ENCODE results near the gene NFATC2.

NFATC2 gene

GRCh38 chr20:51389543-51390264, 152.8 kb downstream of the NFATC2 start:
- no peak for DNase-seq (ENCODE audit: low read depth)

GRCh38 chr20:51388756-51389542, 153.6 kb downstream of the NFATC2 start:
- no peak for DNase-seq (ENCODE audit: low read depth)

DNA sequence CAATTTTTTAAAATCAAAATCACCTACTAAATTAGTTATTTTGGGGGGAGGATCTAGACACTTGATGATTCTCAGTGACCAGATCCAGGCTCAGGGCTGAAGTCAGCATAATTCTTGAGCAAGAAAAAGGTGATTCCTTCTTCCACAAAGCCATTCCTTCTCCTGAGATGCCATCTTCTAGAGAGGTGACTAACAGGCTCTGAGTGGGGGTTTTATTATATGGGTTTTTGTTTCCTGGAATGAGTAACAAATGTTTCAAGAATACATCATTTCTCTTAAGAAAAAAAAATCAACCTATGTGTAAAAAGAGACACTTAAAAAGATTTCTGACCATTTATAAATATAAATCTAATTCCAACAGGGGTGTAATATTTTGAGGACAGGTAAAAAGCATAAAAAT, 154.3 kb downstream of the NFATC2 start:
- no peak for DNase-seq (ENCODE audit: low read depth)

- no peak for DNase-seq (ENCODE audit: low read depth)
Observed at GRCh38 chr20:51387125-51387875, 155.2 kb downstream of the NFATC2 start.

DNA sequence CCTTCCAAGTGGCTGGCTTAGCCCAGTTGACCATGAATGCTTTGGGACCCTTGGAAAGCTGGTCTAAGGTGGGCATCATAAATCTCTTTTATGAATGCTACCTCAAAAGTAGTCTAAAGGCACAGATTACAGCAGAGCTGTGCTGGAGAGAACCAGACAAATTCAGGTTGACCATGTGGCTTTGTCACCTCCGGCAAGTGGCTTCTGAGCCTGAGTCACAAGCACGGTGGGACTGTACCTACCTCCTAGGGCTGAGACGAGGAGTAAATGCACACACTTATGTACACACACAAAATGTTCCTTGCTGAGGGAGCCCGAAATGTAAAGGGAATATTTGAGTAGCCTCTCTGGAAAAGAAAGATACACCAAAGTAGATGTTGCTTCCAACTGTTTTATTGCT, 155.9 kb downstream of the NFATC2 start:
- DNase-seq (ENCODE audit: low read depth): no peak

GRCh38 chr20:51385646-51386530, 156.6 kb downstream of the NFATC2 start:
- peak; percentile 29 for DNase-seq (ENCODE audit: low read depth)

DNA sequence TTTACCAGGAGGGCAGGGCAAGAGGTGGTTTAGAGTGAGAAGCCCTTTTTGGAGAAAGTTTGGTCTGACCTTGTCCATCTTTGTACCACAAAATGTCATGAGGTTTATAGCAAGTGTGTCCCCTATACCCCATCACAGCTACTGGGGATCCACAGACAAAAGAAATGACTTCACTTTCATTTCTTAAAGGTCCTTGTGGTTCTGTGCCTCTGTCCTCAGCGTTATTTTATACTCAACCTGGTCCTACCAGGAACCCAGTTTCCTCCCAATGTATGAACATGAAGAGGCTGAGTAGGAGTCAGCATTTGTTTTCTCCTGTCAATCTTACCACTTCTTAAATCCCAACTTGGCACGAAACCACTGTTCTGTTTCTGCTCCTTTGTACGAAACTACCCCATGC, 157.6 kb downstream of the NFATC2 start:
- no peak for DNase-seq (ENCODE audit: low read depth)

GRCh38 chr20:51383891-51384510, 158.5 kb downstream of the NFATC2 start:
- DNase-seq (ENCODE audit: low read depth): no peak

DNA sequence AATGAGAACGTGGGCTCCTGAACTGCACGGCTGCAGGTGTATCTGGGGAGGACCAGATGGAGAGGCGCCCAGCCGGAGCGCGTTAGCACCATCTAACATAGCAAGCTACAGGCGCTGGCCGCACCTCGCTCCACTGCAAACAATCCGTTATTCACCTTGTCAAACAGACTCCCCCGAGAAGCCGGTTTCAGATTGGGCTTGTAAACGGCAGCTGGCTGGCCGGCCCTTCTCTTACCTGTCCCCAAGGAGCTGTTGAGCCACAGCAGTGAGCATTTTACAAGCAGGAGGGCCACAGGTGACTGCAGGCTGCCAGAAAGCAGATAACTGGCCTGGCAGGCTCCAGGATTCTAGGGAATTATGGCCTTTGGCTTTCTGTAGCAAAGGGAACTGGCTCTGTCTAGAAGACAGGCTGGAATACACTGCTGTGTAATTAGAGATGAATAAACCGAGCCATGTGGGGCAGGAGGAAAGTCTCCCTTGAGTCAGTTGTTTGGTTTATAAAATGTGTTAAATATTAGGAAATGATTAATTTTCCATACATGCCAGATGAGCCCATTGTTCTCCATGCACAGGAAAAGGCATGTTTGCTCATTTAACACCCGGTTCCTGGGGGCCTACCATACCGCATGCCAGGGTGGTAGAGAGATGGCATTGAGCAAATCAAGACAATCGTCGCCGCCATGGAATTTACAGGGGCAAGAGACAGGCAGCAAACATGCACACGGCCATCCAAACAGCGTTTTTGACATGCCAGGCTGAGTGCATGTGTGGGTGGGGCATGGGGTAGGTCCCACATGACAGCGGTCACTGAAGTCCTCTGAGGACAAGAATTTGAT, 159.3 kb downstream of the NFATC2 start:
- DNase-seq (ENCODE audit: low read depth): peak; percentile 36

DNA sequence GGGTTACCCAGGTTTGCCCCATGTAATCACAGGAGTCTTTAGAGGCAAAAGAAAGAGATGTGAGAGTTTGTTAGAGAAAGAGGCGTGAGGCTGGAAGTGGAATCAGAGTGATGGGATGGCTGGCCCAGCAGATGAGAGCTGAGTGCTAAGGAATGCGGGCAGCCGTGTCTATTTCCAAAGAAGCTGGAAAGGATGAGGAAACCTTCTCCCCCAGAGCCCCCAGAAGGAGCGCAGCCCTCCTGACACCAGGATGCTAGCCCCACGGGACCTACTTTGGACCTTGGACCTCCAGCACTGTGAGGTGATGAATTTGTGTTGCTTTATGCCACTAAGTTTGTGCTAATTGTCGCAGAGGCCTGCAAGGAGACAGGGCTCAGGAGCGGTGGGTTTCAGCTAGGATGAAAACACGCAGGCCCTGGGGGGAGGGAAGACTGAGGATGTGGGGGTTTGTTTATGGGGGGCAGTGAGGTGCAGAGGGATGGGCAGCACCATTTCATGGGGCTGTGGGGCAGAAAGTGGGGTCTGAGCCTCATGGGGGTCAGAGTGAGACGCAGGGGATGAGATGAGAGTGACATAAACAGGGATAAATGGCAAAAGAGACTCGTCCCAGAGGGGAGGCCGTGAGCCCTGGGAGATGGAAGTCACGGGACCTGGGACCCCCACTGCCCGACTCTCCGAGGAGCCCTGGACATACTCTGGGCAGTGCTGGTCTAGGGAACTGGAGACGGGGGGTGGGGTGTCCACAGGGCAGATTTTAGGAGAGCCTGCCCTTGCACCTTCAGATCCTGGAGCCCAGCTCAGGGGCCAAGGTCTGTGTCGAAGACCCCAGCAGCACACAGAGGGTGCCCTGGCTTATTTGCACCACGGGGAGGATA, 160.2 kb downstream of the NFATC2 start:
- no peak for DNase-seq (ENCODE audit: low read depth)

- no peak for DNase-seq (ENCODE audit: low read depth)
Observed at GRCh38 chr20:51381557-51381956, 161.0 kb downstream of the NFATC2 start.

DNA sequence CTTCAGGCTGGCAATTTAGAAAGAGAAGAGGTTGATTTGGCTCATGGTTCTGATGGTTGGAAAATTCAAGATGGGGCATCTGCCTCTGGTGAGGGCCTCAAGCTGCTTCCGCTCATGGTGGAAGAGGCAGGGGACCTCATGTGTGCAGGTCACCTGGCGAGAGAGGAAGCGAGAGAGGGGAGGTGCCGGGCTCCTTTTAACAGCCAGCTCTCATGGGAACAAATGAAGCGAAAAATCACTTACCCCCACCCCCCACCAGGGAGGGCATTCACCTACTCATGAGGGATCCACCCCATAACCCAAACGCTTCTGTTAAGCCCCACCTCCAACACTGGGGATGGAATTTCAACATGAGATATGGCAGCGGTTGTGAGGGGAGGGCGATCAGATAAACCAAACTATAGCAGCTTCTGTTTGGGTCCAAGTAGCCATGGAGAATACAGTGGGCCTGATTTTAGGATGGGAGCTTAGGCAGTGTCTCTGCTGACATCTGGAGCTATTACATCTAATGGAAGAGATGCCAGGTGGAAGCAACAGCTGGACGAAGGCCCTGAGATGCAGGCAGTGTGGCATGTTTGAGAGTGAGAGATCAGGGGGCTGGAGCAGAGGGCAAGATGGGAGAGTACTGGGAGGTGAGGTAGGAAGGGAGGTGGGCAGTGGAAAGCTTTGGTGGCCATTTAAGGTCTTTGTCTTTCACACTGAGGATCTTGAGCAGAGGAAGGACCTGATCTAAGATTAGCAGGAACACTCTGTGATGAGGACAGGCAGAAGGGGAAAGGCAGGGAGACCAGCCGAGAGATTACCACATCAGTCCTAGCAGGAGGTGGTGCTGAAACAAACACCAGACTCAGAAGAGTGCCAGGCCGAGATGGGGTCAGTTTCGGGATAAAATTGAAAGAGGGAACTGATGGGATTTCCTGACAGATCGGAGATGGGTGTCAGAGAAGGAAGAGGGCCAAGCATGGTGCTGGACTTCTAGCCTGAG, 161.8 kb downstream of the NFATC2 start:
- DNase-seq (ENCODE audit: low read depth): no peak

DNA sequence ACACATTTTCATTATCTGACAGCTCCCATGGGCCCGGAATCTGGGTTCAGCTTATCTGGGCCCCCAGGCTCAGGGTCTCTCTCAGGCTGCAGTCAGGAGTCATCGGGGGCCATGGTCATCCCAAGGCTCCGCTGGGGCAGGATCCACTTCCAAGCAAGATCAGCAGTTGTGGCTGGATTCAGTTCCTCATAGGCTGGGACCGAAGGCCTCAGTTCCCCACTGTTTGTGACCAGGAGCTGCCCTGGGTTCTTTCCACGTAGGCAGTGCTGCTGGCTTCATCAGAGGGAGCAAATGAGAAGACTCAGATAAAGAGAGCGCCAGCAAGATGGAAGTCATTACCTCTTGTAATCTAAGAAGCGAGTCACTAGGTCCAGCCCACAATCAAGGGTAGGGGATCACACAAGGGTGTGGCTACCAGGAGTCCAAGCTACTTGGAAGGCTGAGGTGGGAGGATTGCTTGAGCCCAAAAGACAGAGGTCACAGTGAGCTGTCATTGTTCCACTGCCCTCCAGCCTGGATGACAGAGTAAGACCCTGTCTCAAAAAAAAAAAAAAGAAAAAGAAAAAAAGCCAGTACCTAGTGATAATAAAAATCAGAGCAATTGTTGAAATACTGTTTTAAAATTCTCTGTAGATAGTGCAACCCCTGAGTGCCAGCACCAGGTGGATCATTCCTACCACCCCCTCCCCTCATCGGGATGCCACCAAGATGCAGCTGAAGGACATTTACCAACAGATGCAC, 162.7 kb downstream of the NFATC2 start:
- DNase-seq (ENCODE audit: low read depth): no peak

- DNase-seq (ENCODE audit: low read depth): no peak
Observed at GRCh38 chr20:51378171-51378928, 164.2 kb downstream of the NFATC2 start.

DNA sequence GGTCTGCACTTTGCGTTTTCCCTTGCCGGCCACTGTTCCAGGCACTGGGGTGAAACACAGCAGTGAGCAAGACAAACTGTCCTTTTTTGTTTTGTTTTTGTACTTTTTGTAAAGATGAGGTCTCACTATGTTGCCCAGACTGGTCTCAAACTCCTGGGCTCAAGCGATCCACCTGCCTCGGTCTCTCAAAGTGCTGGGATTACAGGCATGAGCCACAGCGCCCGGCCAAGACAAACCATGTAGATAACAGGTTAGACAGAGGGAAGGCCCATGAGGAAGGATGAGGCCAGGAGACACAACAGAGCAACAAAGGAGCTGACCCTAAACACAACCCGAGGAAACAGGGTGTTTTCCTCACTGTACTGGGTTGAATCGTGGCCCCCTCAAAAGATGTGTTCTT, 165.4 kb downstream of the NFATC2 start:
- no peak for DNase-seq (ENCODE audit: low read depth)

- no peak for DNase-seq (ENCODE audit: low read depth)
Observed at GRCh38 chr20:51376111-51376510, 166.4 kb downstream of the NFATC2 start.

DNA sequence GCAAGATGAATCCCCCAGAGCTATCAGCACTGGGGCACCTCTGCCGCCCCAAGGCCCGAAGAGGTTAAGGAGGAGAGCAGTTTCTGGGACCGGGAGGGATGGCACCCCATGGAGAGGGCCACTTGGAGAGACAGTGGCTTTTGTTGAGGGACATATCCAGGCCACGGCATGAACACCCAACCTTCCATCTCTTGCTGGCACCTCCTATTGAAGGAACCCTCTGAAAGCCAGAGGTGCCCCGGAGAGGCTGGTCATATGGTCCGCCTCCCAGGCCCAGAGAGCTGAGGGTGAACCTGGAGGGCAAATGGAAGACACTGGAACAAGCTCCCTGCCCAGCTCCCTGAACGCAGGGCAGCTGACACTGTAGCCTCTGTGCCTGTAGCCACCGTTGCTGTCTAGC, 167.0 kb downstream of the NFATC2 start:
- DNase-seq (ENCODE audit: low read depth): no peak
